ENCODE results near the gene CGRRF1. TPM values are rescaled to one million over a fixed set of nuclear protein-coding genes. Genes with fewer than 3 reads are reported as not detected.

CGRRF1 gene
- total and polyA plus RNA-seq, 2 of the 13 experiments (the other 11 are each of a cell fraction or from before 2014, with no cell fraction given) = 16.8 to 18.2 TPM

GRCh38 chr14:54572316-54572715 is 62.6 kb downstream of the CGRRF1 start:
- Histone ChIP-seq H3K27me3 (ENCODE audit: control insufficient read depth in 1 of 2, insufficient read depth in 2 of 2, low read length in 2 of 2) (no peaks in the 10 kb centered on the region), H3K9ac (ENCODE audit: insufficient read depth, low read depth, low read length) (no peak overlapping the region), H3K9me3 (ENCODE audit: low read length) (peaks cover 10% of the 10 kb centered on the region), H4K20me1 (ENCODE audit: insufficient read depth, low read length) (peaks cover 37% of the 10 kb centered on the region), H3K4me3 (replicated peaks in 1 of 3; ENCODE audit: insufficient read depth in 1 of 3, low read depth in 2 of 3, low read length in 3 of 3) (no peak overlapping the region), H2AFZ (ENCODE audit: low read length) (no peak overlapping the region), H3K27ac (ENCODE audit: extremely low read length, insufficient read depth, low read length) (no peak overlapping the region), H3K4me2 (ENCODE audit: low read depth, low read length) (no peak overlapping the region), H3K4me1 (ENCODE audit: insufficient read depth, low read length) (peaks cover 66% of the 10 kb centered on the region), H3K36me3 (replicated peaks in 1 of 2; ENCODE audit: control insufficient read depth in 1 of 2, insufficient read depth in 2 of 2, low read length in 2 of 2) (peaks cover 6 to 62% of the 10 kb centered on the region in 2 experiments; a peak in 4 of 5 replicates), H3K79me2 (ENCODE audit: insufficient read depth, low read length) (peaks cover 97% of the 10 kb centered on the region)
- WGBS (ENCODE audit: low lambda C conversion rate) = 99% methylated on average over 2 of the region's 2 CpGs
- intact Hi-C loops (cut with micrococcal nuclease; ENCODE audit: unreplicated experiment) = no loop called here
- POLR2A ChIA-PET = no interaction called here
- ATAC-seq (no peak), FAIRE-seq (no peak), DNase-seq (ENCODE audit: low spot score) (peak; percentile 41)
- TF ChIP-seq ZBTB33 (CRISPR knock-in tag; IDR thresholded peaks at IDR 0.05) = 0 out of 2 replicates have a peak, but pooled peaks have one; percentile 26
- TF ChIP-seq NCOR1 (IDR thresholded peaks at IDR 0.05; ENCODE audit: borderline replicate concordance, low read length) = no peak
- TF ChIP-seq POLR2A (IDR thresholded peaks at IDR 0.05; ENCODE audit: insufficient read depth in 1 of 2, low read depth in 2 of 2, low read length in 2 of 2) = peak in 1 of 2 experiments; percentile 55; a peak in 2 of 4 replicates
- TF ChIP-seq RAD21 (CRISPR knock-in tag; IDR thresholded peaks at IDR 0.05) = 0 out of 2 replicates have a peak, but pooled peaks have one; percentile 26
- TF ChIP-seq STAG1 (CRISPR knock-in tag; IDR thresholded peaks at IDR 0.05) = peak; percentile 66
- TF ChIP-seq DR1 (CRISPR knock-in tag; IDR thresholded peaks at IDR 0.05) = no peak
- peak; percentile 68 for TF ChIP-seq CTCF (CRISPR knock-in tag; IDR thresholded peaks at IDR 0.05)
- TF ChIP-seq CBX5 (CRISPR knock-in tag; IDR thresholded peaks at IDR 0.05; ENCODE audit: borderline replicate concordance) = peak; percentile 44; the same call in 1 of the 2 replicates
- TF ChIP-seq SMC3 (IDR thresholded peaks at IDR 0.05; ENCODE audit: low read length) = peak; percentile 59
- in situ Hi-C loops (cut with HindIII; ENCODE audit: extremely low pct_ligation_motif_present, low pct_unique_long_range_greater_than_20kb) = no loop called here
- CTCF ChIA-PET (ENCODE audit: low intra/inter-chr PET ratio, low total read pairs) = interaction anchor here (1.0 kb wide), 2 partner anchors 119 kb away, joined by 5 read pairs; no protein-coding TSS in a partner anchor
- BruUV-seq (replicated peaks) = no TSS peak

All from HepG2 (cell line).